H1 (cell line): ENCODE data around the gene TLR5. TPM values are rescaled to one million over a fixed set of nuclear protein-coding genes. Genes with fewer than 3 reads are reported as not detected.

Source experiments
- CTCF ChIA-PET: fragments of 300-600 bp; sonication (Branson Sonifier 250); formaldehyde crosslinking; loops from one replicate; lab custom pipeline; 2021; ENCODE audit not compliant: partially characterized antibody; lab: Charles Lee
- POLR2A ChIA-PET: fragments of 300-600 bp; sonication (Branson Sonifier 250); formaldehyde crosslinking; loops from one replicate; lab custom pipeline; 2021; ENCODE audit warnings: inconsistent platforms; ENCODE audit not compliant: partially characterized antibody; lab: Charles Lee
- DNase-seq, 2 experiments: peaks; one replicate each; pipeline versions ENCODE4 v3.0.0 to v3.0.0-alpha.2; 2010 to 2022; ENCODE audit warnings: low spot score in 2 of 2, low read depth in 1 of 2, mixed read lengths in 1 of 2
- FAIRE-seq: peaks from 2 replicates; lab custom pipeline; 2011; peaks lifted over from hg19 to GRCh38; lab: Jason Lieb, UNC
- H2AFZ ChIP-seq: 2 replicates; pipeline ENCODE4 v1.8.1; 2012; ENCODE audit warnings: low read length, inconsistent platforms
- H2AK5ac ChIP-seq: 2 replicates; pipeline ENCODE4 v1.6.1; 2013; ENCODE audit warnings: low read depth, low read length
- H2BK120ac ChIP-seq: replicated peaks from 2 replicates; pipeline ENCODE3; 2013; ENCODE audit warnings: low read depth, low read length, inconsistent platforms
- H2BK12ac ChIP-seq: 2 replicates; pipeline ENCODE4 v1.6.1; 2013; ENCODE audit warnings: low read depth, low read length
- H2BK15ac ChIP-seq: 2 replicates; pipeline ENCODE4 v1.6.1; 2013; ENCODE audit warnings: low read length
- H2BK20ac ChIP-seq: 2 replicates; pipeline ENCODE4 v1.6.1; 2013; ENCODE audit warnings: low read length
- H2BK5ac ChIP-seq: 2 replicates; pipeline ENCODE4 v1.6.1; 2013; ENCODE audit warnings: low read depth, low read length
- H3K14ac ChIP-seq: 2 replicates; pipeline ENCODE4 v1.6.1; 2013; ENCODE audit warnings: inconsistent platforms; ENCODE audit not compliant: insufficient read length
- H3K18ac ChIP-seq: 2 replicates; pipeline ENCODE4 v1.6.1; 2013; ENCODE audit warnings: low read length; ENCODE audit errors: extremely low read depth
- H3K23ac ChIP-seq: 2 replicates; pipeline ENCODE4 v1.6.1; 2013; ENCODE audit warnings: inconsistent platforms; ENCODE audit not compliant: insufficient read length
- H3K23me2 ChIP-seq: 2 replicates; pipeline ENCODE4 v1.6.1; 2013; ENCODE audit warnings: low read depth, low read length
- H3K27ac ChIP-seq: 2 replicates; pipeline ENCODE4 v1.6.1; 2011; ENCODE audit warnings: low read depth, low read length, inconsistent platforms
- H3K27me3 ChIP-seq, 4 experiments: replicated peaks in 1 of 4; 1 replicate in 1 of 4; 2 replicates in 3 of 4; pipeline versions ENCODE4 v1.6.1 to v1.8.1; 2011 to 2013; ENCODE audit warnings: low read length in 3 of 4, mild to moderate bottlenecking in 3 of 4, inconsistent platforms in 2 of 4, mixed read lengths in 2 of 4, moderate library complexity in 1 of 4; ENCODE audit not compliant: control insufficient read depth in 3 of 4, insufficient read depth in 3 of 4; ENCODE audit errors: extremely low read depth in 1 of 4
- H3K36me3 ChIP-seq, 4 experiments: 2 replicates each; pipeline versions ENCODE4 v1.6.1 to v1.8.1; 2011 to 2013; ENCODE audit warnings: mild to moderate bottlenecking in 4 of 4, low read length in 3 of 4, moderate library complexity in 2 of 4, control low read depth in 1 of 4, inconsistent platforms in 1 of 4; ENCODE audit not compliant: insufficient read depth in 4 of 4, control insufficient read depth in 2 of 4
- H3K4ac ChIP-seq: replicated peaks from 2 replicates; pipeline ENCODE3; 2013; ENCODE audit warnings: low read length, low read depth, mixed read lengths, inconsistent platforms; ENCODE audit not compliant: insufficient read length
- H3K4me1 ChIP-seq, 4 experiments: replicated peaks in 1 of 4; 1 replicate in 1 of 4; 2 replicates in 3 of 4; pipeline versions ENCODE4 v1.6.1 to v1.8.1; 2011 to 2013; ENCODE audit warnings: low read length in 3 of 4, inconsistent platforms in 2 of 4, mixed read lengths in 1 of 4; ENCODE audit not compliant: insufficient read depth in 4 of 4, control insufficient read depth in 3 of 4
- H3K4me2 ChIP-seq, 2 experiments: 2 replicates each; pipeline versions ENCODE4 v1.6.1 to v1.8.1; 2011 to 2013; ENCODE audit warnings: low read depth in 2 of 2, low read length in 2 of 2, control low read depth in 1 of 2, inconsistent platforms in 1 of 2, mild to moderate bottlenecking in 1 of 2; ENCODE audit not compliant: insufficient read depth in 1 of 2
- H3K4me3 ChIP-seq, 4 experiments: fragments of 200-600, 300-600 bp in 1 of 4; sonication (generic), shearing (Covaris generic), sonication (Bioruptor Twin) in 1 of 4; 2 replicates each; pipeline versions ENCODE4 v1.5.1 to v1.8.1; 2011 to 2016; ENCODE audit warnings: low read length in 4 of 4, low read depth in 3 of 4, control low read depth in 2 of 4, inconsistent platforms in 2 of 4, mild to moderate bottlenecking in 2 of 4, mixed read lengths in 1 of 4, moderate library complexity in 1 of 4; ENCODE audit not compliant: insufficient read depth in 2 of 4; ENCODE audit errors: extremely low read depth in 1 of 4
- H3K56ac ChIP-seq: replicated peaks from 2 replicates; pipeline ENCODE3; 2013; ENCODE audit warnings: low read depth, mild to moderate bottlenecking, mixed read lengths, low read length, inconsistent platforms; ENCODE audit not compliant: insufficient read length
- H3K79me1 ChIP-seq: 2 replicates; pipeline ENCODE4 v1.6.1; 2013; ENCODE audit warnings: low read depth, low read length, control low read depth
- H3K79me2 ChIP-seq, 2 experiments: 2 replicates each; pipeline versions ENCODE4 v1.6.1 to v1.8.1; 2012 to 2013; ENCODE audit warnings: low read length in 2 of 2, mild to moderate bottlenecking in 2 of 2, inconsistent platforms in 1 of 2; ENCODE audit not compliant: insufficient read depth in 2 of 2, control insufficient read depth in 1 of 2
- H3K9ac ChIP-seq, 4 experiments: replicated peaks in 1 of 4; 1 replicate in 1 of 4; 2 replicates in 3 of 4; pipeline versions ENCODE4 v1.6.1 to v1.8.1; 2011 to 2013; ENCODE audit warnings: low read depth in 3 of 4, low read length in 3 of 4, control low read depth in 2 of 4, mild to moderate bottlenecking in 2 of 4, moderate library complexity in 2 of 4, inconsistent platforms in 1 of 4; ENCODE audit errors: extremely low read depth in 1 of 4
- H3K9me3 ChIP-seq, 2 experiments: 2 replicates each; pipeline versions ENCODE4 v1.6.1 to v1.8.1; 2012 to 2013; ENCODE audit warnings: mild to moderate bottlenecking in 2 of 2, moderate library complexity in 2 of 2, control low read depth in 1 of 2, inconsistent platforms in 1 of 2, low read depth in 1 of 2, low read length in 1 of 2, mixed read lengths in 1 of 2; ENCODE audit not compliant: insufficient read depth in 2 of 2
- H4K20me1 ChIP-seq, 2 experiments: replicated peaks in 1 of 2; 2 replicates each; pipeline versions ENCODE3 to v1.8.1; 2011 to 2013; ENCODE audit warnings: inconsistent platforms in 2 of 2, low read length in 2 of 2, mild to moderate bottlenecking in 1 of 2; ENCODE audit not compliant: insufficient read depth in 2 of 2, control insufficient read depth in 1 of 2
- H4K5ac ChIP-seq: 2 replicates; pipeline ENCODE4 v1.6.1; 2013; ENCODE audit warnings: low read length, low read depth, mixed read lengths, inconsistent platforms; ENCODE audit not compliant: insufficient read length
- H4K8ac ChIP-seq: 2 replicates; pipeline ENCODE4 v1.8.0; 2013; ENCODE audit warnings: mild to moderate bottlenecking, moderate library complexity, low read length, inconsistent platforms; ENCODE audit not compliant: insufficient read depth; ENCODE audit errors: extremely low read depth
- H4K91ac ChIP-seq: replicated peaks from 2 replicates; pipeline ENCODE3; 2013; ENCODE audit warnings: low read length, mixed read lengths, inconsistent platforms; ENCODE audit not compliant: insufficient read length
- ASH2L ChIP-seq: fragments of 200-600, 300-600 bp; sonication (generic); IDR thresholded peaks from one replicate; pipeline ENCODE4 v1.7.1; 2017; ENCODE audit warnings: low read length
- CBX8 ChIP-seq: fragments of 300-800, 300-1000 bp; sonication (generic); IDR thresholded peaks from 2 replicates; pipeline ENCODE4 v1.7.1; 2016; ENCODE audit warnings: low read depth, low read length, borderline replicate concordance
- GTF2F1 ChIP-seq: IDR thresholded peaks from 2 replicates; pipeline ENCODE4 v1.6.1; 2012; ENCODE audit warnings: low read depth, low read length, improper control_type of control experiment, borderline replicate concordance
- MAX ChIP-seq: IDR thresholded peaks from 2 replicates; pipeline ENCODE4 v1.6.1; 2012; ENCODE audit warnings: inconsistent platforms
- NRF1 ChIP-seq: IDR thresholded peaks from 2 replicates; pipeline ENCODE4 v1.6.1; 2011; ENCODE audit warnings: mild to moderate bottlenecking, low read depth, low read length, improper control_type of control experiment
- RNF2 ChIP-seq: fragments of 200-900, 300-1000 bp; sonication (generic); IDR thresholded peaks from 2 replicates; pipeline ENCODE4 v1.7.1; 2016; ENCODE audit warnings: borderline replicate concordance, low read depth, mild to moderate bottlenecking, antibody characterized with exemption, low read length; ENCODE audit not compliant: poor library complexity, severe bottlenecking; ENCODE audit errors: missing control alignments
- TAF1 ChIP-seq: IDR thresholded peaks from 2 replicates; pipeline ENCODE4 v1.6.1; 2011; ENCODE audit warnings: mild to moderate bottlenecking, low read depth, low read length
- WGBS, 2 experiments: shearing (Covaris generic) in 1 of 2; methylation state at CpG; one replicate each; pipeline versions ENCODE4 v1.1.6 to v1.1.7; 2013 to 2015; ENCODE audit warnings: low lambda C conversion rate in 2 of 2, mixed read lengths in 2 of 2, inconsistent platforms in 1 of 2, low coverage in 1 of 2, missing lambda C conversion rate in 1 of 2; ENCODE audit not compliant: insufficient replicate concordance in 2 of 2, insufficient coverage in 1 of 2, insufficient read length in 1 of 2; ENCODE audit errors: extremely low coverage in 1 of 2, missing lambda C conversion rate in 1 of 2; 5-methylcytosine and 5-hydroxymethylcytosine counted together
- polyA plus RNA-seq, 7 experiments: library from polyadenylated mRNA; depleted of rRNA in 3 of 7; stranded (reverse) in 5 of 7; unstranded in 2 of 7; fragments of >200 nt in 5 of 7; fragments of 200-250 nt in 2 of 7; gene quantifications; 1 replicate in 5 of 7; 2 replicates in 1 of 7; 4 replicates in 1 of 7; pipeline versions ENCODE4 v1.2.1 to v1.2.3, GENCODE V29; 2011 to 2013; ENCODE audit warnings: missing spikeins in 2 of 7, mixed read lengths in 2 of 7
- total RNA-seq: library from RNA; stranded (reverse); fragmentation: NEBNext Ultra II Directional; extraction: Animal tissue kit (Norgen Biotek cat#: 25700); gene quantifications from 2 replicates; pipeline ENCODE4 v1.2.1, GENCODE V29; 2021

The TLR5 gene
- total and polyA plus RNA-seq, 2 of the 8 experiments (the other 6 are each of a cell fraction or from before 2014, with no cell fraction given): 0.35 to 0.74 TPM

- Histone ChIP-seq H4K5ac (no peak overlapping the region), H3K27me3 (no peaks in the 10 kb centered on the region; a peak in 1 of 7 replicates), H3K4me2 (no peak overlapping the region), H2BK12ac (no peak overlapping the region), H3K4me1 (peaks cover 0 to 3% (median under 1%) of the 10 kb centered on the region in 4 experiments; a peak in 2 of 7 replicates), H2AK5ac (no peak overlapping the region), H3K9me3 (no peaks in the 10 kb centered on the region), H4K91ac (no peak overlapping the region), H3K23me2 (no peaks in the 10 kb centered on the region), H3K9ac (no peak overlapping the region), H2BK5ac (no peak overlapping the region), H2BK15ac (no peak overlapping the region), H3K79me2 (no peaks in the 10 kb centered on the region), H3K14ac (no peak overlapping the region), H2BK120ac (no peak overlapping the region), H2BK20ac (no peak overlapping the region), H4K8ac (no peak overlapping the region), H2AFZ (no peak overlapping the region), H3K4me3 (no peak overlapping the region), H3K27ac (no peak overlapping the region), H3K56ac (no peak overlapping the region), H3K79me1 (no peaks in the 10 kb centered on the region), H3K4ac (no peak overlapping the region), H3K18ac (no peak overlapping the region), H3K36me3 (no peaks in the 10 kb centered on the region), H4K20me1 (no peaks in the 10 kb centered on the region), H3K23ac (no peak overlapping the region)
- DNase-seq: no peak
- TF ChIP-seq CBX8 (no peak), MAX (no peak), TAF1 (no peak), NRF1 (no peak), GTF2F1 (no peak), RNF2 (no peak), ASH2L (no peak)
- CTCF ChIA-PET: interaction anchor here (0.6 to 3.8 kb wide), 5 partner anchors 46 to 506 kb away, joined by 3 to 24 read pairs (median 3); no protein-coding TSS in a partner anchor
- 84% methylated on average over 5 of the region's 5 CpGs; no CpG with 5 or more reads in 1 of the 2 experiments for WGBS, 2 experiments
- FAIRE-seq: no peak
- POLR2A ChIA-PET: no interaction called here
These were observed 34.6 kb upstream of the TLR5 start for GRCh38 chr1:223177681-223178080.
